ENCODE measurements around the gene CHSY1. TPM values are rescaled to one million over a fixed set of nuclear protein-coding genes. Genes with fewer than 3 reads are reported as not detected.

CHSY1 gene
- total and polyA plus RNA-seq, 10 of the 15 experiments (the other 5 are each of a cell fraction or from before 2014, with no cell fraction given), result 1.4 to 31.2 (median 10.5) TPM

DNA sequence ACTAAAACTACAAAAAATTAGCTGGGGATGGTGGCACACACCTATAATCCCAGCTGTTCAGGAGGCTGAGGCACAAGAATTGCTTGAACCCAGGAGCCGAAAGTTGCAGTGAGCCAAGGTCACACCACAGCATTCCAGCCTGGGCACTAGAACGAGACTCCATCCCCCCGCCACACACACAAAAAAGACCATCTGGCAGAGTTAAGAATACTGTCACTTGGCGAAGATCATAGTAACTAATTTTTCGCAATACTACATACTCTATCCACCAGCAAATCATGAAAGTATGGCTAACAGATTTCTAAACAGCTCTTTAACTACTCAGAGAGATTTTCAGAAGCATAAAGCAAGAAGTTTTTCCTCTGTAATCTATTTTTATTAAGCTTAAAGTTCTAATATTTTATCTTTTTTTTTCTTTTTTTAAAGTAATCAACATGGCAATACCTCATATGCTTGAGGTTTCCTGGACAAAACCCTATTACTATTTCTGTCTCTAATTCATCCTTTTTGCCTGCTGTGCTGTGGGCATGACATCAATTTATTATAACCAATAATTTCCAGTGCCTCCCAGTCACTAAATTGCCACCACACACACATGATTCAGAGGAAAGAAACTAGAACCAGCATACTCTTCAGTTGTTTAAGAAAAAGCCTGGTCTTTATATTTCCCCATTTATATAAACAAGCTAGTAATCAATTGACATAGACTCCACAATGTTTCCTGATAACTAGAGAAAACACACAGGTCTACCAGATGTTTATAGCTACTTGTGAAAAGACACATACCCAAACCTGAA, 46.9 kb downstream of the CHSY1 start:
- ChIA-PET RAD21 (ENCODE audit: unreplicated experiment) (interaction anchor here (1.0 to 1.6 kb wide), 6 partner anchors 16 to 53 kb away, joined by 3 to 6 read pairs (median 4); no protein-coding TSS in a partner anchor), CTCF (interaction anchor here (0.9 to 1.7 kb wide), 6 partner anchors 10 to 83 kb away, joined by 3 to 7 read pairs (median 4); no protein-coding TSS in a partner anchor), SMC1A (ENCODE audit: uncharacterized antibody, unreplicated experiment) (interaction anchor here (0.7 to 2.1 kb wide), 16 partner anchors 10 to 83 kb away, joined by 3 to 14 read pairs (median 4); no protein-coding TSS in a partner anchor), POLR2A (interaction anchor here (0.6 to 2.4 kb wide), 5 partner anchors 11 to 41 kb away, joined by 3 to 9 read pairs (median 5); no protein-coding TSS in a partner anchor)
- H3K79me2 ChIP-seq (ENCODE audit: control insufficient read depth, insufficient read depth, low read length), result peaks cover 78% of the 10 kb centered on the region
- BruUV-seq (replicated peaks), result no TSS peak
- H3K36me3 ChIP-seq (ENCODE audit: control insufficient read depth in 2 of 2, insufficient read depth in 2 of 2, low read length in 1 of 2), result no peaks in the 10 kb centered on the region; a peak in 2 of 4 replicates
- FAIRE-seq (no peak), ATAC-seq (no peak), DNase-seq (ENCODE audit: low read depth, low spot score) (no peak)
- no peak overlapping the region for H3K9ac ChIP-seq (ENCODE audit: control insufficient read depth, insufficient read depth, low read length)
- no peak overlapping the region for H3K27ac ChIP-seq (ENCODE audit: control insufficient read depth, insufficient read depth)
- H3K4me3 ChIP-seq, result no peak overlapping the region
- H2AFZ ChIP-seq (ENCODE audit: control insufficient read depth, low read depth, low read length), result no peak overlapping the region
- H3K4me2 ChIP-seq (ENCODE audit: control insufficient read depth, insufficient read depth), result no peak overlapping the region
- in situ Hi-C loops (cut with MboI), result no loop called here
- intact Hi-C loops (cut with micrococcal nuclease; ENCODE audit: unreplicated experiment), result no loop called here
- WGBS (ENCODE audit: insufficient coverage, insufficient replicate concordance, low lambda C conversion rate, missing lambda C conversion rate), result 98% methylated on average over 5 of the region's 5 CpGs
- TF ChIP-seq CREM (IDR thresholded peaks at IDR 0.05; ENCODE audit: low read depth) (no peak), ZNF274 (IDR thresholded peaks at IDR 0.05; ENCODE audit: insufficient read depth, insufficient read length) (no peak), ATF7 (IDR thresholded peaks at IDR 0.05; ENCODE audit: low read depth) (no peak)
- H4K20me1 ChIP-seq (ENCODE audit: control insufficient read depth, insufficient read depth), result no peaks in the 10 kb centered on the region
- peaks cover 37% of the 10 kb centered on the region for H3K4me1 ChIP-seq (ENCODE audit: control insufficient read depth, insufficient read depth, low read length)
- no peaks in the 10 kb centered on the region; the same call in 2 of the 3 replicates for H3K9me3 ChIP-seq (replicated peaks; ENCODE audit: control insufficient read depth, insufficient read depth, low read length)
- H3K27me3 ChIP-seq (replicated peaks in 1 of 2; ENCODE audit: control insufficient read depth in 2 of 2, insufficient read depth in 2 of 2, low read length in 1 of 2), result no peaks in the 10 kb centered on the region

DNA sequence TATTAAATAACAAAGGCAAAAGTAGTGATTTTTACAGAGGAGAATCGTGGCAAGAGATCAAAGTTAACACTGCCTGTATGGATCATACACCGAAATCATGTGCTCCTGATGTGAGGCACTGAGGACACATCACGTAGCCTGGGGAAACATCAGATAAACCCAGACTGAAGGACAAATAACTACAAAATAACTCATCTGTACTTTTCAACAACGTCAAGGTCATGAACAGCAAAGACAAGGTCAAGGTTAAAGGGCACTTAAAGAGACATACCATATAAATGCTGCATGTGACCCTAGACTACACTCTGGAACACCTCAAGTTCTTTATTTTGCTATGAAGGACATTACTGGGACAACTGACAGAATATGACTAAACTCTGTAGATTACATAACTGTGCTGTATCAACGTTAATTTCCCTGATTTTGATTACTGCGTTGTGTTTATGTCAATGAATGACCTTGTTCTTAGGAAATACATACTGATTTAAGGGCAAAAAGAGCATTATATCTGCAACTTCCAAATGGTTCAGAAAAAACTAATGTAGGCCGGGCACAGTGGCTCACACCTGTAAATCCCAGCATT, 48.1 kb downstream of the CHSY1 start:
- POLR2A ChIA-PET, result interaction anchor here (0.8 to 1.7 kb wide), 3 partner anchors 8 to 42 kb away, joined by 3 to 6 read pairs (median 6); no protein-coding TSS in a partner anchor
- Histone ChIP-seq H3K9ac (ENCODE audit: control insufficient read depth, insufficient read depth, low read length) (no peak overlapping the region), H3K9me3 (replicated peaks; ENCODE audit: control insufficient read depth, insufficient read depth, low read length) (no peaks in the 10 kb centered on the region; the same call in 2 of the 3 replicates), H3K4me2 (ENCODE audit: control insufficient read depth, insufficient read depth) (no peak overlapping the region), H4K20me1 (ENCODE audit: control insufficient read depth, insufficient read depth) (no peaks in the 10 kb centered on the region), H3K4me3 (no peak overlapping the region), H3K27ac (ENCODE audit: control insufficient read depth, insufficient read depth) (no peak overlapping the region), H3K4me1 (ENCODE audit: control insufficient read depth, insufficient read depth, low read length) (peaks cover 40% of the 10 kb centered on the region), H3K36me3 (ENCODE audit: control insufficient read depth in 2 of 2, insufficient read depth in 2 of 2, low read length in 1 of 2) (no peaks in the 10 kb centered on the region; a peak in 2 of 4 replicates), H3K27me3 (replicated peaks in 1 of 2; ENCODE audit: control insufficient read depth in 2 of 2, insufficient read depth in 2 of 2, low read length in 1 of 2) (no peaks in the 10 kb centered on the region), H2AFZ (ENCODE audit: control insufficient read depth, low read depth, low read length) (no peak overlapping the region), H3K79me2 (ENCODE audit: control insufficient read depth, insufficient read depth, low read length) (peaks cover 69% of the 10 kb centered on the region)
- no TSS peak for BruUV-seq (replicated peaks)
- in situ Hi-C loops (cut with MboI), result no loop called here
- CTCF ChIA-PET, result interaction anchor here (1.1 to 2.1 kb wide), 3 partner anchors 9 to 38 kb away, joined by 3 to 7 read pairs (median 6); no protein-coding TSS in a partner anchor
- no peak for ATAC-seq
- WGBS (ENCODE audit: insufficient coverage, insufficient replicate concordance, low lambda C conversion rate, missing lambda C conversion rate), result 74% methylated on average over 7 of the region's 7 CpGs
- intact Hi-C loops (cut with micrococcal nuclease; ENCODE audit: unreplicated experiment), result no loop called here
- TF ChIP-seq ASH2L (IDR thresholded peaks at IDR 0.05; ENCODE audit: borderline replicate concordance, low read depth) (no peak), NR2C1 (IDR thresholded peaks at IDR 0.05) (peak; percentile 28; the same call in 1 of the 2 replicates), ESRRA (IDR thresholded peaks at IDR 0.05; ENCODE audit: low read length) (0 out of 2 replicates have a peak, but pooled peaks have one; percentile 54), EP300 (IDR thresholded peaks at IDR 0.05; ENCODE audit: borderline replicate concordance in 1 of 2, control insufficient read depth in 1 of 2, low read depth in 2 of 2, low read length in 2 of 2) (no peak), NR2F1 (conservative IDR thresholded peaks at IDR 0.05) (peak; percentile 70)
- DNase-seq (ENCODE audit: low read depth, low spot score), result no peak
- RAD21 ChIA-PET (ENCODE audit: unreplicated experiment), result no interaction called here
- peak; percentile 65 for FAIRE-seq
- SMC1A ChIA-PET (ENCODE audit: uncharacterized antibody, unreplicated experiment), result interaction anchor here (0.6 to 2.4 kb wide), 7 partner anchors 15 to 44 kb away, joined by 3 to 11 read pairs (median 7); no protein-coding TSS in a partner anchor

Measured in GM12878 (cell line).